DMS79 (cell line): ENCODE data around the gene ABCC1.

Experiments used
- DNase-seq: peaks from one replicate; lab custom pipeline; 2025; lab: John Stamatoyannopoulos, UW

ABCC1 gene

GRCh38 chr16:16048904-16049582, 99.6 kb downstream of the ABCC1 start:
- DNase-seq, result no peak

- no peak for DNase-seq
Measured at GRCh38 chr16:16050106-16050505, 100.7 kb downstream of the ABCC1 start.

GRCh38 chr16:16051132-16051531, 101.7 kb downstream of the ABCC1 start:
- no peak for DNase-seq

- DNase-seq, result no peak
Measured at GRCh38 chr16:16052916-16053315, 103.5 kb downstream of the ABCC1 start.

- no peak for DNase-seq
Measured at GRCh38 chr16:16057102-16057501, 107.7 kb downstream of the ABCC1 start.

GRCh38 chr16:16059160-16059559, 109.7 kb downstream of the ABCC1 start:
- DNase-seq, result no peak

GRCh38 chr16:16059895-16060590, 110.6 kb downstream of the ABCC1 start:
- DNase-seq, result no peak

GRCh38 chr16:16062023-16062937, 112.9 kb downstream of the ABCC1 start:
- DNase-seq, result no peak

GRCh38 chr16:16063683-16064082, 114.3 kb downstream of the ABCC1 start:
- DNase-seq, result no peak

- no peak for DNase-seq
Measured at GRCh38 chr16:16064874-16065384, 115.5 kb downstream of the ABCC1 start.

- no peak for DNase-seq
Measured at GRCh38 chr16:16067127-16067526, 117.7 kb downstream of the ABCC1 start.

- DNase-seq, result no peak
Measured at GRCh38 chr16:16071631-16072244, 122.3 kb downstream of the ABCC1 start.

GRCh38 chr16:16073001-16073545, 123.7 kb downstream of the ABCC1 start:
- no peak for DNase-seq

GRCh38 chr16:16073891-16074881, 124.8 kb downstream of the ABCC1 start:
- DNase-seq, result no peak

GRCh38 chr16:16075488-16076422, 126.3 kb downstream of the ABCC1 start:
- DNase-seq, result no peak

GRCh38 chr16:16076423-16076813, 127.0 kb downstream of the ABCC1 start:
- no peak for DNase-seq

GRCh38 chr16:16080465-16081065, 131.1 kb downstream of the ABCC1 start:
- DNase-seq, result no peak

- no peak for DNase-seq
Measured at GRCh38 chr16:16081141-16081540, 131.7 kb downstream of the ABCC1 start.

GRCh38 chr16:16082255-16082654, 132.8 kb downstream of the ABCC1 start:
- DNase-seq, result no peak
